GM19238 (cell line): ENCODE results near the gene TPRKB.
"Not testable (repeated sequence)": the region's sequence is repeated elsewhere in the genome, so short reads cannot be mapped to it uniquely, and the experiment has no call there.

Experiments
- DNase-seq: peaks from one replicate; pipeline ENCODE4 v3.0.0; 2011; ENCODE audit warnings: low spot score; ENCODE audit not compliant: insufficient read length

Gene TPRKB

GRCh38 chr2:73736855-73737779, at the start of gene TPRKB:
TSS of gene TPRKB (minus strand) at chr2:73737345. CDS start at chr2:73734569, 2,776 bp downstream.
- peak; percentile 99 for DNase-seq

- DNase-seq = not testable (repeated sequence)
Observed at GRCh38 chr2:73783883-73784282, 46.7 kb upstream of the TPRKB start, which contains the start of gene C2orf78. TSS of gene C2orf78 (plus strand) at chr2:73784183. CDS start at chr2:73784310, 127 bp downstream.

GRCh38 chr2:73783402-73783801, 46.3 kb upstream of the TPRKB start:
- not testable (repeated sequence) for DNase-seq

GRCh38 chr2:73780237-73780582, 43.1 kb upstream of the TPRKB start:
- no peak for DNase-seq

GRCh38 chr2:73779467-73780236, 42.5 kb upstream of the TPRKB start, which contains the start of gene DUSP11:
TSS of gene DUSP11 (minus strand) at chr2:73780103. CDS start at chr2:73779974, 129 bp downstream.
- DNase-seq = peak; percentile 84

GRCh38 chr2:73778867-73779466, 41.8 kb upstream of the TPRKB start:
- DNase-seq = not testable (repeated sequence)

- no peak for DNase-seq
Observed at GRCh38 chr2:73776869-73777519, 39.8 kb upstream of the TPRKB start.

GRCh38 chr2:73776381-73776780, 39.2 kb upstream of the TPRKB start:
- no peak for DNase-seq

GRCh38 chr2:73772819-73773218, 35.7 kb upstream of the TPRKB start:
- DNase-seq = no peak

- no peak for DNase-seq
Observed at GRCh38 chr2:73770725-73771124, 33.6 kb upstream of the TPRKB start.

GRCh38 chr2:73766994-73767393, 29.8 kb upstream of the TPRKB start:
- DNase-seq = no peak

GRCh38 chr2:73766349-73766748, 29.2 kb upstream of the TPRKB start:
- DNase-seq = no peak

- DNase-seq = no peak
Observed at GRCh38 chr2:73764945-73765344, 27.8 kb upstream of the TPRKB start.

GRCh38 chr2:73762571-73762970, 25.4 kb upstream of the TPRKB start:
- DNase-seq = no peak

GRCh38 chr2:73759904-73760303, 22.8 kb upstream of the TPRKB start:
- DNase-seq = no peak

- DNase-seq = no peak
Observed at GRCh38 chr2:73759285-73759764, 22.2 kb upstream of the TPRKB start.

- not testable (repeated sequence) for DNase-seq
Observed at GRCh38 chr2:73754332-73754731, 17.2 kb upstream of the TPRKB start.

- DNase-seq = no peak
Observed at GRCh38 chr2:73749314-73749713, 12.2 kb upstream of the TPRKB start.

GRCh38 chr2:73746877-73747208, 9.7 kb upstream of the TPRKB start:
- DNase-seq = no peak

- no peak for DNase-seq
Observed at GRCh38 chr2:73746015-73746876, 9.1 kb upstream of the TPRKB start.
